HepG2 (cell line): Measurements from ENCODE around the gene MICB. TPM values are rescaled to one million over a fixed set of nuclear protein-coding genes. Genes with fewer than 3 reads are reported as not detected.

Experiments used
- ARNT ChIP-seq: fragments of 450-650 bp; IDR thresholded peaks from 2 replicates; pipeline ENCODE4 v1.6.1; 2017
- ARNT2 ChIP-seq: sonication (generic); formaldehyde crosslinking; IDR thresholded peaks from 2 replicates; pipeline ENCODE4 v1.8.0; 2022; ENCODE audit warnings: mild to moderate bottlenecking, low read depth, missing genetic modification reagents, moderate library complexity
- CSRNP2 ChIP-seq: sonication (generic); formaldehyde crosslinking; conservative IDR thresholded peaks from 2 replicates; pipeline ENCODE4 v1.8.0; 2022; ENCODE audit warnings: low read depth, missing genetic modification reagents
- DMAP1 ChIP-seq: IDR thresholded peaks from 2 replicates; pipeline ENCODE4 v1.6.1; 2016
- ELF4 ChIP-seq: sonication (generic); formaldehyde crosslinking; IDR thresholded peaks from 2 replicates; pipeline ENCODE4 v1.5.0; 2020; ENCODE audit warnings: missing genetic modification reagents, mild to moderate bottlenecking, moderate library complexity, borderline replicate concordance
- FOXJ3 ChIP-seq: sonication (generic); formaldehyde crosslinking; IDR thresholded peaks from 2 replicates; pipeline ENCODE4 v1.4.0; 2020; ENCODE audit warnings: missing genetic modification reagents, mild to moderate bottlenecking, borderline replicate concordance
- FOXO4 ChIP-seq: sonication (generic); formaldehyde crosslinking; conservative IDR thresholded peaks from 2 replicates; pipeline ENCODE4 v1.8.1; 2023; ENCODE audit warnings: missing genetic modification reagents
- HNF4G ChIP-seq, 2 experiments: sonication (generic) in 1 of 2; formaldehyde crosslinking in 1 of 2; IDR thresholded peaks; 2 replicates each; pipeline versions ENCODE4 v1.4.0 to v1.6.1; 2011 to 2020; ENCODE audit warnings: borderline replicate concordance in 2 of 2, low read depth in 2 of 2, mild to moderate bottlenecking in 2 of 2, low read length in 1 of 2, missing genetic modification reagents in 1 of 2, moderate library complexity in 1 of 2
- IKZF5 ChIP-seq: IDR thresholded peaks from 2 replicates; pipeline ENCODE4 v1.6.1; 2018; ENCODE audit warnings: missing genetic modification reagents, mild to moderate bottlenecking, missing compliant biosample characterization
- KLF13 ChIP-seq: sonication (generic); formaldehyde crosslinking; IDR thresholded peaks from 2 replicates; pipeline ENCODE4 v1.4.0; 2020; ENCODE audit warnings: mild to moderate bottlenecking, missing genetic modification reagents
- NFIC ChIP-seq: IDR thresholded peaks from 2 replicates; pipeline ENCODE4 v1.6.1; 2012; ENCODE audit warnings: mild to moderate bottlenecking, low read length, inconsistent platforms
- RXRB ChIP-seq: IDR thresholded peaks from 2 replicates; pipeline ENCODE4 v1.6.1; 2016; ENCODE audit warnings: borderline replicate concordance, missing genetic modification reagents, missing compliant biosample characterization
- ZBTB10 ChIP-seq: sonication (generic); formaldehyde crosslinking; IDR thresholded peaks from 2 replicates; pipeline ENCODE4 v1.4.0; 2020; ENCODE audit warnings: missing genetic modification reagents, borderline replicate concordance
- ZBTB14 ChIP-seq: sonication (generic); formaldehyde crosslinking; IDR thresholded peaks from 2 replicates; pipeline ENCODE4 v1.4.0; 2020; ENCODE audit warnings: missing genetic modification reagents
- ZBTB34 ChIP-seq: sonication (generic); formaldehyde crosslinking; IDR thresholded peaks from 2 replicates; pipeline ENCODE4 v1.8.0; 2022; ENCODE audit warnings: mild to moderate bottlenecking, missing genetic modification reagents
- ZNF121 ChIP-seq: sonication (generic); formaldehyde crosslinking; IDR thresholded peaks from 2 replicates; pipeline ENCODE4 v1.5.0; 2020; ENCODE audit warnings: mild to moderate bottlenecking, missing genetic modification reagents
- ZNF552 ChIP-seq: sonication (generic); formaldehyde crosslinking; IDR thresholded peaks from 2 replicates; pipeline ENCODE4 v1.9.0; 2022; ENCODE audit warnings: missing genetic modification reagents, mild to moderate bottlenecking, borderline replicate concordance
- ZNF605 ChIP-seq: sonication (generic); formaldehyde crosslinking; IDR thresholded peaks from 2 replicates; pipeline ENCODE4 v1.8.0; 2022; ENCODE audit warnings: mild to moderate bottlenecking, missing genetic modification reagents
- ZSCAN29 ChIP-seq: sonication (generic); formaldehyde crosslinking; conservative IDR thresholded peaks from 2 replicates; pipeline ENCODE4 v1.4.0; 2020; ENCODE audit warnings: mild to moderate bottlenecking, missing genetic modification reagents
- polyA plus RNA-seq, 8 experiments: library from polyadenylated mRNA; depleted of rRNA in 3 of 8; stranded (reverse) in 7 of 8; unstranded in 1 of 8; fragments of >200 nt; fragmentation: Illumina TruSeq in 4 of 8; extraction: Trizol in 4 of 8; gene quantifications; 2 replicates each; pipeline versions ENCODE4 v1.2.1 to v1.2.3, GENCODE V29; 2011 to 2016; ENCODE audit warnings: low read depth in 4 of 8, missing spikeins in 1 of 8, mixed read lengths in 1 of 8; ENCODE audit not compliant: insufficient read depth in 1 of 8
- total RNA-seq, 5 experiments: library from RNA; depleted of rRNA; stranded (reverse); fragments of >200 nt; fragmentation: Illumina TruSeq; extraction: Trizol; gene quantifications; 2 replicates each; pipeline ENCODE4 v1.2.3, GENCODE V29; 2016; ENCODE audit warnings: low read depth in 1 of 5

MICB gene
- total and polyA plus RNA-seq, 2 of the 13 experiments (the other 11 are each of a cell fraction or from before 2014, with no cell fraction given), result 12.5 to 12.8 TPM

GRCh38 chr6:31547727-31548543, 50.0 kb downstream of the MICB start (continued):
- TF ChIP-seq RXRB (CRISPR knock-in tag), result no peak
- TF ChIP-seq CSRNP2, result no peak
- TF ChIP-seq NFIC, result no peak; the same call in 1 of the 2 replicates
- TF ChIP-seq ARNT, result no peak
- TF ChIP-seq HNF4G (IDR thresholded peaks at IDR 0.05; ENCODE audit: borderline replicate concordance, low read depth, low read length), result no peak
- no peak for TF ChIP-seq HNF4G (CRISPR knock-in tag; IDR thresholded peaks at IDR 0.05; ENCODE audit: borderline replicate concordance, low read depth)
- TF ChIP-seq ZSCAN29 (CRISPR knock-in tag), result no peak
- no peak for TF ChIP-seq ZBTB14 (CRISPR knock-in tag)
- TF ChIP-seq ZNF121 (CRISPR knock-in tag), result no peak
- no peak for TF ChIP-seq DMAP1
- TF ChIP-seq ARNT2 (CRISPR knock-in tag), result no peak
- 0 out of 2 replicates have a peak, but pooled peaks have one; percentile 80 for TF ChIP-seq KLF13 (CRISPR knock-in tag)
- TF ChIP-seq ZNF552 (CRISPR knock-in tag), result peak; percentile 38; the same call in 1 of the 2 replicates
- no peak for TF ChIP-seq ZNF605 (CRISPR knock-in tag)
- 0 out of 2 replicates have a peak, but pooled peaks have one; percentile 6 for TF ChIP-seq IKZF5
- no peak for TF ChIP-seq FOXJ3
- TF ChIP-seq ELF4 (CRISPR knock-in tag), result no peak
- TF ChIP-seq FOXO4, result no peak
- TF ChIP-seq ZBTB34 (CRISPR knock-in tag), result no peak
- TF ChIP-seq ZBTB10, result no peak
